Subcutaneous abdominal adipose tissue (tissue), 5 donors: ENCODE measurements around the gene ZNF358.

Experiments
- H3K27ac ChIP-seq: one replicate; pipeline ENCODE4 v1.7.0; 2013; ENCODE audit warnings: low read depth, mild to moderate bottlenecking, inconsistent platforms, low read length, moderate library complexity
- H3K27me3 ChIP-seq, 5 donors: one replicate each; pipeline ENCODE4 v1.7.0; 2013; ENCODE audit warnings: low read length in 5 of 5, inconsistent platforms in 1 of 5; ENCODE audit not compliant: control insufficient read depth in 5 of 5, insufficient read depth in 4 of 5
- H3K36me3 ChIP-seq, 5 donors: one replicate each; pipeline ENCODE4 v1.7.0; 2013; ENCODE audit warnings: low read length in 5 of 5; ENCODE audit not compliant: control insufficient read depth in 5 of 5, insufficient read depth in 5 of 5
- H3K4me1 ChIP-seq, 5 donors: one replicate each; pipeline ENCODE4 v1.7.0; 2013; ENCODE audit warnings: low read length in 5 of 5, mild to moderate bottlenecking in 3 of 5, moderate library complexity in 1 of 5; ENCODE audit not compliant: control insufficient read depth in 5 of 5, insufficient read depth in 5 of 5
- H3K4me3 ChIP-seq, 5 donors: one replicate each; pipeline ENCODE4 v1.7.0; 2013; ENCODE audit warnings: low read length in 5 of 5, low read depth in 1 of 5
- H3K9ac ChIP-seq, 5 donors: one replicate each; pipeline ENCODE4 v1.7.0; 2013; ENCODE audit warnings: low read length in 5 of 5, mild to moderate bottlenecking in 4 of 5, moderate library complexity in 3 of 5
- H3K9me3 ChIP-seq, 5 donors: one replicate each; pipeline ENCODE4 v1.7.0; 2013; ENCODE audit warnings: low read length in 5 of 5; ENCODE audit not compliant: control insufficient read depth in 5 of 5
- donor health status: healthy.
- donor health status: healthy.
- donor health status: healthy.
- donor health status: healthy.
- donor health status: healthy.

ZNF358 gene

DNA sequence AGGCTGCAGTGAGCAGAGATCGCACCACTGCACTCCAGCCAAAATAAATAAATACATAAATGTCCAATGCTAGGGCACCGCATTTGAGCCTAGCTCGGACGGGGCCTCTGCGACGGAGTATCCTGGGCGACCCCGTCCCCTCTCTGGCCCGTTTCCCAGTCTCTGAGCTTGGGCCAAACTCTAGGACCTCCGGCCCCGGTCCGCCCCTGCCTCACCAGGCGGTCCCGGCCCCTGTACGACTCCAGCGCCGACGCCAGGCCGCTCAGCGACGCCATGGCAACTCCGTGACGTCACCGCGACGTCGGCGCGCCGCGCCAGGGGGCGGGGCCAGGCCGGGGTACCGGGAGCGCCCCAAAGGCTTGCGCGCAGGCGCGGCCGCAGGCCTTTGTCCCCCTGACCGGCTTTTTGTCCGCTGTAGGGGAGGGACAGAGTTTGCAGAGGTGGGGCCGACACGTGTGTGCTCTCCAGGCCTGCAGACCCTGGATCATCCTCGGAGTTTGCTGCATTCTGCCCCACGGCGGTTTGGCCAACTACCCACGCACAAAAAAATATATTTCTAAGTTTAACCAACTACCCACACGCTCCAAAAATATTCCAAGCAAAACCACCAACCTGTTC, 27.1 kb upstream of the ZNF358 start, which contains the start of gene PEX11G:
TSS of gene PEX11G (minus strand) at position 300 of the 618 bp plus-strand sequence. CDS start at position 275, 25 bp downstream.
- H3K27me3 ChIP-seq, result no peaks in the 10 kb centered on the region
- H3K4me1 ChIP-seq, result peaks cover 0 to 15% (median 15%) of the 10 kb centered on the region in 5 donors
- H3K36me3 ChIP-seq, result peaks cover 0 to 3% (median 0%) of the 10 kb centered on the region in 5 donors
- peak within 1 kb of the TSS; percentile 70 to 78 (median 73) for H3K4me3 ChIP-seq
- H3K27ac ChIP-seq, result peak within 1 kb of the TSS; percentile 52
- H3K9ac ChIP-seq, result peak within 1 kb of the TSS; percentile 11 to 92 (median 85)
- no peaks in the 10 kb centered on the region for H3K9me3 ChIP-seq

- peak overlapping the region; percentile 70 to 78 (median 73) for H3K4me3 ChIP-seq
Measured at GRCh38 chr19:7489609-7490044, 26.3 kb upstream of the ZNF358 start.

DNA sequence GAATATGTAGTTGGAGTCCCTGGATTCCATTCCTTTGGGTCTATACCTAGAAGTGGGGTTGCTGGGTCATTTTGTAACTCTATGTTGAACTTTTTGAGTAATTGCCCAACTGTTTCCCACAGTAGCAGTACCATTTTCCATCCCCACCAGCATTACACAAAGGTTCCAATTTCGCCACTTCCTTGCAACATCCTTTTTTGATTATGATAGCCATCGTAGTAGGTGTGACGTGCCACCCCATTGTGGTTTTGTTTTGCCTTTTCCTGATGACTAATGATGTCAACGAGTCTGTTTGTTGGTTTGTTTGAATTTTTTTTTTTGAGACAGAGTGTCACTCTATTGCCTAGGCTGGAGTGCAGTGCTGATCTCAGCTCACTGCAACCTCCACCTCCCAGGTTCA, 23.8 kb upstream of the ZNF358 start:
- Histone ChIP-seq H3K9ac (no peak overlapping the region), H3K9me3 (no peaks in the 10 kb centered on the region), H3K4me1 (peaks cover 5 to 25% (median 21%) of the 10 kb centered on the region in 5 donors), H3K36me3 (no peaks in the 10 kb centered on the region), H3K4me3 (no peak overlapping the region), H3K27me3 (no peaks in the 10 kb centered on the region), H3K27ac (no peak overlapping the region)

More at GRCh38 chr19:7489609-7490044, 26.3 kb upstream of the ZNF358 start:
- Histone ChIP-seq H3K9ac (peak overlapping the region in 3 of 5 donors; percentile 81 to 91 (median 85)), H3K36me3 (peaks cover 0 to 3% (median 0%) of the 10 kb centered on the region in 5 donors), H3K9me3 (no peaks in the 10 kb centered on the region), H3K27ac (no peak overlapping the region), H3K4me1 (peaks cover 4 to 22% (median 19%) of the 10 kb centered on the region in 5 donors), H3K27me3 (no peaks in the 10 kb centered on the region)

- Histone ChIP-seq H3K27ac (no peak overlapping the region), H3K27me3 (no peaks in the 10 kb centered on the region), H3K4me1 (peaks cover 5 to 25% (median 21%) of the 10 kb centered on the region in 5 donors), H3K4me3 (no peak overlapping the region), H3K9me3 (no peaks in the 10 kb centered on the region), H3K9ac (no peak overlapping the region), H3K36me3 (no peaks in the 10 kb centered on the region)
Measured at GRCh38 chr19:7492558-7492957, 23.3 kb upstream of the ZNF358 start.

- H3K4me1 ChIP-seq, result peaks cover 5 to 11% (median 8%) of the 10 kb centered on the region in 5 donors
Measured at GRCh38 chr19:7494416-7495098, 21.3 kb upstream of the ZNF358 start.

GRCh38 chr19:7497292-7497691, 18.6 kb upstream of the ZNF358 start:
- no peak overlapping the region for H3K27ac ChIP-seq
- H3K27me3 ChIP-seq, result peaks cover 2 to 19% (median 10%) of the 10 kb centered on the region in 5 donors
- no peaks in the 10 kb centered on the region for H3K36me3 ChIP-seq
- H3K4me3 ChIP-seq, result no peak overlapping the region
- no peaks in the 10 kb centered on the region for H3K9me3 ChIP-seq
- H3K9ac ChIP-seq, result no peak overlapping the region
- H3K4me1 ChIP-seq, result peaks cover 5 to 19% (median 17%) of the 10 kb centered on the region in 5 donors

More at GRCh38 chr19:7494416-7495098, 21.3 kb upstream of the ZNF358 start:
- peak overlapping the region in 1 of 5 donors; percentile 48 for H3K4me3 ChIP-seq
- no peaks in the 10 kb centered on the region for H3K27me3 ChIP-seq
- peak overlapping the region; percentile 23 for H3K27ac ChIP-seq
- H3K9me3 ChIP-seq, result no peaks in the 10 kb centered on the region
- H3K9ac ChIP-seq, result peak overlapping the region in 2 of 5 donors; percentile 48 to 59
- no peaks in the 10 kb centered on the region for H3K36me3 ChIP-seq

DNA sequence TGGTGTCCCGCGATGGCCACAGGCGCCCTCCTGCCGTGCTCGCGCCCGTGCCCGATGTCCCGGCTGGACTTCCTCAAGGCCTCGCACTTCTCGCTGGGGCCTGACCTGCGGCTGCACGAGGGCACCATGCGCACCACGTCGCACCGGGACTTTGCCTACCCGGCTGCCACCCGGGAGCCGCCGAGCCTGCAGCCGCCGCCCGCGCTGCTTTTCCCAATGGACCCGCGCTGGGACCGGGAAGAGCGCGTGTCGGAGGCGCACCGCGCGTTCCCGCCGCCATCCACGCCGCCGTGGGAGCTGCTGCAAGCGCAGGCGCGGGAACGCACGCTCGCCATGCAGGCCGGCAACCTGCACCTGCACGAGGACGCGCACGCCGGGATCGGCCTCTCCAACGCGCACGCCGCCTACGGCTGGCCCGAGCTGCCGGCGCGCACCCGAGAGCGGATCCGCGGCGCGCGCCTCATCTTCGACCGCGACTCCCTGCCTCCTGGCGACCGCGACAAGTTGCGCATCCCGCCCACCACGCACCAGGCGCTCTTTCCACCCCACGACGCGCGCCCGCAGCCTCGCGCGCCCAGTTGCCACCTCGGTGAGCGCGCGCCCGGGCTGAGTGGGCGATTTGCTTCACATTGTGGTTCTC, 15.0 kb upstream of the ZNF358 start:
- Histone ChIP-seq H3K27ac (no peak overlapping the region), H3K4me3 (peak overlapping the region in 4 of 5 donors; percentile 44 to 83 (median 64)), H3K4me1 (peaks cover 0 to 19% (median 16%) of the 10 kb centered on the region in 5 donors), H3K9ac (peak overlapping the region in 1 of 5 donors; percentile 12), H3K27me3 (peaks cover 8 to 33% (median 17%) of the 10 kb centered on the region in 5 donors), H3K36me3 (no peaks in the 10 kb centered on the region), H3K9me3 (no peaks in the 10 kb centered on the region)

DNA sequence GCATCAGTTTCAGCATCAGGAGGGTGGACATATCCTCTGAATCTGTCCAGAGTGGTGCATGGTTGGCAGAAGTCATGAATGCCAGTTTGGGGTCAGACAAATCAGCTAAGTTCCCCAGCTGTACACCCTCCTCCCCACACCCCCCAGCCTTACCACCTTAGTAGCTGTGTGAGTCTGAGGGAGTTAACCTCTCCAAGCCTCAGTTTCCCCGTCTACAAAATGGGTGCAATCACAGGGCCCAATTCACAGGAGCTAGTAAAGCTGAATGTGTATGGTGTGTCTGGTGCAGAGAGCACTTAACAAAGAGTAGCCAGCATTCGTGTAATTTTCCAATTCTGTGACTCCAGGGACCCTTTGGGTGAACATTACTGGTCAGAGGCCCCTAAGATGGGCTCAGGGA, 13.4 kb upstream of the ZNF358 start:
- Histone ChIP-seq H3K27ac (no peak overlapping the region), H3K4me3 (no peak overlapping the region), H3K4me1 (peaks cover 0 to 23% (median 16%) of the 10 kb centered on the region in 5 donors), H3K27me3 (peaks cover 8 to 33% (median 17%) of the 10 kb centered on the region in 5 donors), H3K9ac (no peak overlapping the region), H3K36me3 (no peaks in the 10 kb centered on the region), H3K9me3 (no peaks in the 10 kb centered on the region)

- Histone ChIP-seq H3K9ac (no peak overlapping the region), H3K27ac (no peak overlapping the region), H3K9me3 (no peaks in the 10 kb centered on the region), H3K4me3 (no peak overlapping the region), H3K4me1 (peaks cover 0 to 23% (median 16%) of the 10 kb centered on the region in 5 donors), H3K27me3 (peaks cover 8 to 32% (median 17%) of the 10 kb centered on the region in 5 donors), H3K36me3 (no peaks in the 10 kb centered on the region)
Measured at GRCh38 chr19:7504684-7505083, 11.2 kb upstream of the ZNF358 start.
